HG03103 (cell line): Measurements from ENCODE around the gene NAALADL2.
"Not testable (repeated sequence)": the region's sequence is repeated elsewhere in the genome, so short reads cannot be mapped to it uniquely, and the experiment has no call there.

ENCODE experiments used
- ATAC-seq: cut with Tn5 transposase; IDR thresholded peaks from one replicate; pipeline ENCODE4 v1.9.1; 2021; ENCODE audit warnings: low read depth; ENCODE audit not compliant: unreplicated experiment

The NAALADL2 gene

GRCh38 chr3:175066617-175067415 lies 207.7 kb downstream of the NAALADL2 start:
- no peak for ATAC-seq

DNA sequence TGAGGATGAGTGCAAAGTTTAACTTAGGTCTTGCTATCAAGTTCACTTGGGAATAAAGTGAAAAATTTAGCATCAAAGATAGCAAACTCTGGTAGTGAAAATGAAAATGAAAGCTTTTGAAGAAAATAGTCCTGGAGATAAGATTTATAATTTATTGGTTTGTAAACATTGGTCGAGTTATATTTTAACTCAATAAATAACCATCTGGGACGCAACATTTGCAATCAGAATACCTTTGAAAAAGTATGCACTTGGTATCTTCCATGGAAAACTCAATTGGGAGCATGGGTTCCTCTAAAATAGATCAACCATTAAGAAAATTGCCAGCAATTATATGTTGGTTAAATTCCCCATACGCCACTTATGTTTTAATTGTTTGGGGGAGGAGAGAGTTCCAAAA lies 209.5 kb downstream of the NAALADL2 start:
- no peak for ATAC-seq

- no peak for ATAC-seq
Observed at GRCh38 chr3:175070946-175071345, 211.8 kb downstream of the NAALADL2 start.

- no peak for ATAC-seq
Observed at GRCh38 chr3:175073219-175073905, 214.2 kb downstream of the NAALADL2 start.

DNA sequence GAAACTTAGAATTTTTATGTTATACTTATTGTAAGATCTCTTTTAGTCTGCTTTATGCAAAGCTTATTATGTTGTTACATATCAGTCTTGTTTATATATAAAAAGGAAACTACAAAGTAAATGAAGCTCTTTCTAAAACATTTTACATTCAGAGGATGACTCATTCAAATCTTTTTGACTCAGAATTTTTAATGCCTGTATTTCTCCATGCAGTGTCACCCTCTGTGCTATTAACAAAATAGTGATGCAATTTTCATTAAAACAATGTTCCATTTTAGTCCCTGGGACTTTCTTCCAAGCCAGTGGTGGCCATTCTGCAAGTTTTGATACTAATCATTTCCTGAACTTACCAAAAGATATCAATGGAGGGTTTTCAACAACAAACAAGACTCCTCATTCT lies 216.1 kb downstream of the NAALADL2 start:
- no peak for ATAC-seq

DNA sequence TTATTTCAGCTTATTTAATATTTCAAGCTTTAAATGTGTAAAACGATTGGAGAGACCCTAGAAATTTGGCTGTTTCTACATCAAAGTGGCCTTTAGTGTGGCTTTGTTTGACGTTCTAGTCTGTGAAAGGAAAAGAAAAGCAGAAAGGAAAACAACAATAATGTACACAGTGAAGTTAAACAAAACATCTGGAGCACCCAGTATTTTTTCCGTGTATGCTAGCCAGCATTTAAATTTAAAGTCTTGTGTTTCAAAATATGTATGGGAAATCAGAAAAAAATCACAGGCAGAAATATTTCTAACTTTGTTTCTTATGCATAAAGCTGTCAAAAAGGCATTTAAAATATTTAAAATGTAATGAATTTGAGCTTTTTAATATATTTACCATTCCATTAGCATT lies 218.1 kb downstream of the NAALADL2 start:
- ATAC-seq = no peak

DNA sequence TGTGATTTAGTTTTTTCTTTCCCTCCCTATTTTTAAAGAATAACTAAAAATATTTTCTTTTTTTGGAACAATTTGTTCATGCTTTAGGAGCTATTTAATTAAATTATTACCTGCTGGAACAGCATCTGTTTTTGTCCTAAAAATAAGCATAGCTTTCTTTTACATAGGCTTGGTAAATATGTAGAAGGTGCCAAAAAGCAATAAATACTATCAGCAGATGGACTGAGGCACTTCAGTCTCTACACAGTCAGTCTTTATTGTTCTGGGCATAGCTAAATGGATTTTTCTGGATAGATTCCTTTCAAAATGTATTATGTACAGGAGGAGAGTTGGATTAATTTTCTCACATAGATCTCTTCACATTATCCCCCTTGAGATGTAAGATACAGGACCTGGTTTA lies 223.5 kb downstream of the NAALADL2 start:
- ATAC-seq = no peak

DNA sequence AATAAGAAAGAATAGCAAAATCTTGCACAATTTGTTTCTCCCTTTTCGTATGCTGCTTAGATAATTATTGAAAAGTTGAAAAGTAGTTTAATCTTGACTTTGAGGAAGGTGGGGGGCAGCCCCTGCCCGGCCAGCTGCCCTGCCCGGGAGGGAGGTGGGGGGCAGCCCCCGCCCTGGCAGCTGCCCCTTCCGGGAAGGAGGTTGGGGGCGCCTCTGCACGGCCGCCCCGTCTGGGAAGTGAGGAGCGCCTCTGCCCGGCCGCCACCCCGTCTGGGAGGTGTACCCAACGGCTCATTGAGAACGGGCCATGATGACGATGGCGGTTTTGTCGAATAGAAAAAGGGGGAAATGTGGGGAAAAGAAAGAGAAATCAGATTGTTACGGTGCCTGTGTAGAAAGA lies 228.0 kb downstream of the NAALADL2 start:
- ATAC-seq = not testable (repeated sequence)

- ATAC-seq = no peak
Observed at GRCh38 chr3:175088766-175089380, 229.7 kb downstream of the NAALADL2 start.

- no peak for ATAC-seq
Observed at GRCh38 chr3:175091426-175092114, 232.4 kb downstream of the NAALADL2 start.

GRCh38 chr3:175093748-175094147 lies 234.6 kb downstream of the NAALADL2 start:
- ATAC-seq = no peak

- ATAC-seq = no peak
Observed at GRCh38 chr3:175094344-175094743, 235.2 kb downstream of the NAALADL2 start.

GRCh38 chr3:175098644-175099043 lies 239.5 kb downstream of the NAALADL2 start:
- ATAC-seq = no peak

DNA sequence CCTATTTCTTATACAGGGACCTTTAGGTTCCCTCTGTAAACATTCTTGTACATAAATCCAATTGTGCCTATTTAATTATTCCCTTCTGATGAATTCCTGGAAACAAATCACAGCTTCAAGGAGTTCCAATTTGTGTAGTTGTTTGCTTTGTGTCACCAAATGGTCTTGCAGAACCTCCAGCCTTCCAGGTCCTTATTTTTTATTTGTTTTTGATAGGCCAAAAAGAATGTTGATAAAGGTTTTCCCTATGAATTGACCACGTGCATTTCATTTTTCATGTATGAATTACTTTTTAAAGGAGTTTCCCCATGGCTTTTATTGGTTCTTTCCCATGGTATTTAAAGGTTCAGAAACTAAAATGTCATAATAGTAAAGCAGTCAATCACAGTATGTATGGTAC lies 243.0 kb downstream of the NAALADL2 start:
- ATAC-seq = no peak

DNA sequence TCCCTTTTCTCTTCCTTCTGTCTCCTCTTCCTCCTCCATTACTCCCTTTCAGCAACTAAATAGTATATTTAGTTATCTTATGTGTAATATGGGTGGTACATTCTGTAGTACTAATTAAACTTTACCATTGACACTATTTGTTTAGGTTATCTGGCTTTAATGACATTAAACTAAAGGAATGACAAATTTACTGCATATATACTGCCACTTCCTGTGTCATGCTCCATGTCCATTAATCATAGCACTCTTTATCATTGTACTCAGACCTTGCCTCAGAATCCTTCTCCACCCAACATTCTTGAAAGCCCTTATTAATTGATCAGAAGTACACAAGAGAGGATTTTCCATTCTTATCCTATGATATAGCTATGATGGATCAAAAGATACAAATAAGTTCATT lies 244.2 kb downstream of the NAALADL2 start:
- no peak for ATAC-seq

GRCh38 chr3:175105066-175105465 lies 245.9 kb downstream of the NAALADL2 start:
- no peak for ATAC-seq

GRCh38 chr3:175107231-175107630 lies 248.1 kb downstream of the NAALADL2 start:
- no peak for ATAC-seq

- no peak for ATAC-seq
Observed at GRCh38 chr3:175107995-175108394, 248.9 kb downstream of the NAALADL2 start.

DNA sequence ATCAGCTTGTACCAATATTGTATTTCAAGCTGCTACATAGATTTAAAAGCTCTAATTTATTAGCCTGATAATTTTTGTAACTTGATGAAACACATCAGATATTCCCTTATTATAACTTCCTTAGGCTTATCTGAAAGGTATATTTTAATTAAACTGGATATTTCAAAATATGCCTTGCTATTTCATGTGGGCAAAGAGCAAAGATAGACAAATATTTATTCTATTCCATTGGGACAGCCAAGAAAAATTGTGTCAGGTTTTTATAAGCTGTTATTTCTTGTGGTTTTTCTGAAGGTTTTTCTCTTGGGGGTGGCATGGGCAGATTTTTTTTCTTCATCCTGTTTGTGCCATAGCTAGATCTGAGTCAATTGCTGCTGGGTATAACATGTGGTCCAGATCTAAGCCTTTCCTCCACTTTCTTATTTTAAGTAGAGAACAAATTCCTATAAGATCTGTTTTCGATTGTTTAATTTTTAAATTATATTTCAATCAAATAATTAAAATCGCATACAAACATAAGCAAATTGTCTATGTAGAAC lies 249.5 kb downstream of the NAALADL2 start:
- no peak for ATAC-seq

DNA sequence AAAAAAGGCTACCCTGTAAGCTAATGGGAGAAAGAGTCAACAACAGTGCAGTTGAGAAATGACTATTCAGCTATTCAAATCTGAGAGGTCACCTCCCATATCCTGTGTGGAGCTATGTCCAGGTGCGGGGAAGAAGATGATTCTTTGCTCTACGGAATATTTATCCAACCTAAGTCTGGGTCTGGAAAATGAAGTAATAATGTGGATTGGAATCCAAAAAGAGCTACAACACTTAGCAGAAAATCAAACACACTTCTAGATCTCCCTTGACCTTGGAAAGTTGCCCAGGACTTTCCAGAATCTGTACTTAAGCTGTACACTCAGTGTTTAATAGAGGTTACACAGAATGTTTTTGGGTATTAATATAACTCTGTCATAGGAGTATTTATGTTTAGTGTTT lies 251.9 kb downstream of the NAALADL2 start:
- ATAC-seq = no peak
